Measurements from ENCODE around the gene ZIC3.

GRCh38 chrX:137574784-137575293 lies 8.9 kb downstream of the ZIC3 start:
- no peak for TF ChIP-seq TAF1 (IDR thresholded peaks at IDR 0.05; ENCODE audit: borderline replicate concordance, insufficient read depth, low read length)
- TF ChIP-seq POLR2AphosphoS5 (IDR thresholded peaks at IDR 0.05; ENCODE audit: low read depth, low read length), result no peak
